ENCODE data around the gene DNAH8. TPM values are rescaled to one million over a fixed set of nuclear protein-coding genes. Genes with fewer than 3 reads are reported as not detected.

The DNAH8 gene
- total RNA-seq, 1 experiment from 2014 or later = 0.05 TPM

DNA sequence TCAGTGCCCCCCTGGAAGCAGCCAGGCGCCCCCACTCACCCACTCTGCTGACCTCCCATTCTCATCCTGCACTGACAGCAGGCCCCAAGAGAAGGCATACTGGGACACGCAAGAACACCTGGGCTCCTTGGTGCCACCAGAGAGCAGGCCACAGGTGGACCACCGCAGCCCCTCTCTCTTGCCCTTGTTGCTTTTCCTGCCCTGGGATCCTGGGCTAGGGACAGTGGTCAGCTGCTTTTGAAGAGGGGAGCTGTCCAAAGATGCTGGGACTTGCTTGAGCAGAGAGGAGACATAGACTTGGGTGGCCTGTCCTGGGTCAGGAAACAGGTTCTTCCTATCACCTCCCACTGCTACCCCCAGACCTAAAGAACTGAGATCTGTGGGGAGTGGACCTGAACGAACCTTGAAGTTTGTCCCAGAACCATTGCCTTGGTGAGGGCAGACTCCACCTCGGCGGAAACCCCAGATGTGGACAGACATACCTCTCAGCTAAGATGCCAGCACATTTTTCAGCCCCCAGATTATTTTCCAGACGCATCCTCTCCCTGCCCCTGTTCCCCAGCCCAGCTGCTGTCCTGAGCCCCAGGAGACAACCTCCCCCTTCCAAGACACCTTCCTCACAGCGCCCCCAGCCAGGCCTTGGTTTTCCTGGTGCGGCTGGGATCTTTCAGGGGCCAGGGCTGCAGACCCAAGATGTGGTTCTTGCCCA is 334.6 kb downstream of the DNAH8 start:
- peaks cover 15% of the 10 kb centered on the region for H3K36me3 Mint-ChIP-seq (ENCODE audit: insufficient read depth, unreplicated experiment)
- peaks cover 21% of the 10 kb centered on the region for H3K27me3 Mint-ChIP-seq (ENCODE audit: unreplicated experiment)
- BruUV-seq (replicated peaks) = no TSS peak
- CTCF ChIA-PET = no interaction called here
- H3K4me3 Mint-ChIP-seq (ENCODE audit: low read depth, unreplicated experiment) = peak overlapping the region; percentile 86
- TF ChIP-seq, protein P1, sequence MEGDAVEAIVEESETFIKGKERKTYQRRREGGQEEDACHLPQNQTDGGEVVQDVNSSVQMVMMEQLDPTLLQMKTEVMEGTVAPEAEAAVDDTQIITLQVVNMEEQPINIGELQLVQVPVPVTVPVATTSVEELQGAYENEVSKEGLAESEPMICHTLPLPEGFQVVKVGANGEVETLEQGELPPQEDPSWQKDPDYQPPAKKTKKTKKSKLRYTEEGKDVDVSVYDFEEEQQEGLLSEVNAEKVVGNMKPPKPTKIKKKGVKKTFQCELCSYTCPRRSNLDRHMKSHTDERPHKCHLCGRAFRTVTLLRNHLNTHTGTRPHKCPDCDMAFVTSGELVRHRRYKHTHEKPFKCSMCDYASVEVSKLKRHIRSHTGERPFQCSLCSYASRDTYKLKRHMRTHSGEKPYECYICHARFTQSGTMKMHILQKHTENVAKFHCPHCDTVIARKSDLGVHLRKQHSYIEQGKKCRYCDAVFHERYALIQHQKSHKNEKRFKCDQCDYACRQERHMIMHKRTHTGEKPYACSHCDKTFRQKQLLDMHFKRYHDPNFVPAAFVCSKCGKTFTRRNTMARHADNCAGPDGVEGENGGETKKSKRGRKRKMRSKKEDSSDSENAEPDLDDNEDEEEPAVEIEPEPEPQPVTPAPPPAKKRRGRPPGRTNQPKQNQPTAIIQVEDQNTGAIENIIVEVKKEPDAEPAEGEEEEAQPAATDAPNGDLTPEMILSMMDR (IDR thresholded peaks at IDR 0.05; ENCODE audit: unreplicated experiment) = no peak
- no peaks in the 10 kb centered on the region for H3K9me3 Mint-ChIP-seq (ENCODE audit: low read depth, unreplicated experiment)
- intact Hi-C loops (cut with micrococcal nuclease; ENCODE audit: unreplicated experiment) = no loop called here
- peak overlapping the region; percentile 63 for H3K27ac Mint-ChIP-seq (ENCODE audit: unreplicated experiment)
- DNase-seq = no peak
- peaks cover 63% of the 10 kb centered on the region for H3K4me1 Mint-ChIP-seq (ENCODE audit: low read depth, unreplicated experiment)

DNA sequence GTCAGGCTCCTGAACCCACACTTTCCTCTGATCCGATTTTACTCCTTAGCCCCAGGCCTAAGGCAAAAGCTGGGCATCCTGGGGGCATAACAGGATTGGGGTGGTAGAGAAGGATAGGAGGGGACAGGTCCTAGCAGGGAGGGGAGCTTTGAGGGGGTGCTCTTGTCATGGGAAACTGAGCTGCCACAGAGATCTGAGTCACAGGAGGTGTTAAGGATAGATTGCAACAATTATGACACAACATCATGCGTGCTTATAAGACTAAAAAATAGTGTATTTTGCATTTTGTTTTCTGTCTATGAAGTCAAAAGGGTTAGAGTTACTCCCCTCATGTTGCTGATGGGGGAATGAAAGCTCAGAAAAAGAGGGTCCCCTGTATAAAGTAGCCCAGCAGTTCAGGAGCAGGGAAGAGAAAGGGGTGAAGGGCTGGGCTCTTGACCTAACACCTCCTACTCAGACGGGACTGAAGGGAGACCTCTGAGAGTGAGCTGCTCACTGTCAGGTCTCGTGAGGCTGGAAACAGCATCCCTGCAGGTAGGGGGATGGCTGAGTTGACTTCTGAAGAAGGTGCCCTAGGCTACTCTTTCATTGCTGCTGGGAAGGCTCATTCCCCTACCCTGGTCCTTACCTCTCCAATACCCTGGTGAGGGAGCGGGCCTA is 335.5 kb downstream of the DNAH8 start:
- peak overlapping the region; percentile 86 for H3K4me3 Mint-ChIP-seq (ENCODE audit: low read depth, unreplicated experiment)
- no peaks in the 10 kb centered on the region for H3K9me3 Mint-ChIP-seq (ENCODE audit: low read depth, unreplicated experiment)
- peaks cover 21% of the 10 kb centered on the region for H3K27me3 Mint-ChIP-seq (ENCODE audit: unreplicated experiment)

DNA sequence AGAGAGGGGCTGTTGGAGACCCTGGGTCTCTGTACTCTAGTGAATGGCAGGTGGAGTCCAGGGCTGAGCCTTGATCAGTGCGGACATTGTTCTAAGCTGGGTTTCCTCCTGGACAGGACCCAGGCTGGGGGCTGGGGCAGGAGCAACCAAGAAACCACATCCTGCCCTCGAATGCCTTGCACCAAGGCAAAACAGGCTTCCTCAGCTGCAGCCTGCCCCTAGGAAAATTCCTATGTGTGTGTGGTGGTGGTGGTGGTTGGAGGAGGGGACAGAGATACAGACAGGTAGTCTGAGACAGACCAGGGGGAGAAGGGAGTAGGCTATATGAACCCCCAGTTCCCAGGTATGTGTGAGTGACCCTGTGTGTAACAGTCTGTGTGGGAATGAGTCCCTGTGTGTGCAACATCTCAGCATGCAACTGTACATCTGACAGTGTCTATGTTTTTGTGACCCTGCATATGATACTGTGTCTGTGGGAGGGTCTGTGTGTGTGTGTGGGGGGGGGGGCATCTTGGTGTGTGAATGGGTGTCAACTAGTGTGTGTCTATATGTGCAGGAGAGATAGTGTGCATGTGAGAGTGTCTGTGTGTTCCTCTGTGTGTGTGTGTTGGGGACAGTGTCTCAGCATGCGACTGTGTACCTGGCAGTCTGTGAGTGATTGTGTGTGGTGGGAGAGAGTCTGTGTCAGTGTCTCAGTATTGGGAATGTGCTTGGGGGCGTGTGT is 336.4 kb downstream of the DNAH8 start:
- H3K4me1 Mint-ChIP-seq (ENCODE audit: low read depth, unreplicated experiment) = peaks cover 63% of the 10 kb centered on the region
- intact Hi-C loops (cut with micrococcal nuclease; ENCODE audit: unreplicated experiment) = no loop called here
- BruUV-seq (replicated peaks) = no TSS peak
- peak overlapping the region; percentile 86 for H3K4me3 Mint-ChIP-seq (ENCODE audit: low read depth, unreplicated experiment)
- DNase-seq = peak; percentile 78
- peaks cover 15% of the 10 kb centered on the region for H3K36me3 Mint-ChIP-seq (ENCODE audit: insufficient read depth, unreplicated experiment)
- CTCF ChIA-PET = interaction anchor here (0.7 to 1.0 kb wide), 2 partner anchors 26 to 182 kb away, joined by 3 to 6 read pairs; no protein-coding TSS in a partner anchor
- H3K27me3 Mint-ChIP-seq (ENCODE audit: unreplicated experiment) = peaks cover 17% of the 10 kb centered on the region
- H3K9me3 Mint-ChIP-seq (ENCODE audit: low read depth, unreplicated experiment) = no peaks in the 10 kb centered on the region
- H3K27ac Mint-ChIP-seq (ENCODE audit: unreplicated experiment) = peak overlapping the region; percentile 73
- TF ChIP-seq, protein P1 (IDR thresholded peaks at IDR 0.05; ENCODE audit: unreplicated experiment) = no peak

More for the DNA sequence above, 335.5 kb downstream of the DNAH8 start:
- Mint-ChIP-seq H3K4me1 (ENCODE audit: low read depth, unreplicated experiment) (peaks cover 63% of the 10 kb centered on the region), H3K27ac (ENCODE audit: unreplicated experiment) (peak overlapping the region; percentile 73), H3K36me3 (ENCODE audit: insufficient read depth, unreplicated experiment) (peaks cover 15% of the 10 kb centered on the region)
- no TSS peak for BruUV-seq (replicated peaks)
- TF ChIP-seq, protein P1 (IDR thresholded peaks at IDR 0.05; ENCODE audit: unreplicated experiment) = no peak
- intact Hi-C loops (cut with micrococcal nuclease; ENCODE audit: unreplicated experiment) = no loop called here
- CTCF ChIA-PET = interaction anchor here (0.6 to 1.0 kb wide), 2 partner anchors 25 to 255 kb away, joined by 3 to 6 read pairs; no protein-coding TSS in a partner anchor
- DNase-seq = no peak

DNA sequence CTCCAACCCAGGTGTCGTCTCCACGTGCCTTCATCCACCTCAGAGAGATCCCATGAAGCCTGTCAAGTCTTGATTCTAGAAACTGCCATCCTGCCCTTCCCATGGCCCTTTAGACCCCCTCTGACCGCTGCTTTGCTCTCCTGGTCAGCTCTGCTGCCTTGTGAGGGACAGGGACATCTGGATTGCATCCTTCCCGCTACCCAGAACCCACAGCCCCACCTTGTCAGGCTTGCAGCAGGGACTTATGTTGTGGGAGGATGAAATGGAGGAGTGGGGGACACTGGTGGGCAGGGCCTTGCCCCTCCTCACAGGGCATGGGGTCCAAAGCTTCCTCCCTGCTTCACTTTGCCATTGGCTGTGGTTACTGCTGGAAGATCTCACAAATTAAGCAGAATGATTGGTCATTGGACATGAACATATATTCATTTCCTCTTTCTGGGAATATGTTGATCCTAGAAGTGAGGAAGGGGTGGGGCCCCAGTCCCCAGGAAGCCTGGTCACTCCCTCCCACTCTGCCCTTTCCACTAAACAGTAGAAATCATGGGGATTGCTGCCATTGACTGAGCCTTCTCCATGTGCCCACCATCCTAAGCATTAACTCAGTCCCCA is 338.0 kb downstream of the DNAH8 start:
- peaks cover 15% of the 10 kb centered on the region for H3K36me3 Mint-ChIP-seq (ENCODE audit: insufficient read depth, unreplicated experiment)
- peaks cover 2% of the 10 kb centered on the region for H3K27me3 Mint-ChIP-seq (ENCODE audit: unreplicated experiment)
- no TSS peak for BruUV-seq (replicated peaks)
- intact Hi-C loops (cut with micrococcal nuclease; ENCODE audit: unreplicated experiment) = no loop called here
- no peaks in the 10 kb centered on the region for H3K9me3 Mint-ChIP-seq (ENCODE audit: low read depth, unreplicated experiment)
- H3K4me1 Mint-ChIP-seq (ENCODE audit: low read depth, unreplicated experiment) = peaks cover 55% of the 10 kb centered on the region
- CTCF ChIA-PET = interaction anchor here (1.1 kb wide), 1 partner anchor 61 kb away, joined by 3 read pairs; the partner anchor contains the start of gene SAYSD1
- H3K4me3 Mint-ChIP-seq (ENCODE audit: low read depth, unreplicated experiment) = no peak overlapping the region
- H3K27ac Mint-ChIP-seq (ENCODE audit: unreplicated experiment) = no peak overlapping the region
- DNase-seq = no peak
- TF ChIP-seq, protein P1 (IDR thresholded peaks at IDR 0.05; ENCODE audit: unreplicated experiment) = no peak
